ENCODE data around the gene ALDH1A3.
A peak's percentile ranks its signal among the peaks of the same experiment; 100 is the strongest.

Gene ALDH1A3

DNA sequence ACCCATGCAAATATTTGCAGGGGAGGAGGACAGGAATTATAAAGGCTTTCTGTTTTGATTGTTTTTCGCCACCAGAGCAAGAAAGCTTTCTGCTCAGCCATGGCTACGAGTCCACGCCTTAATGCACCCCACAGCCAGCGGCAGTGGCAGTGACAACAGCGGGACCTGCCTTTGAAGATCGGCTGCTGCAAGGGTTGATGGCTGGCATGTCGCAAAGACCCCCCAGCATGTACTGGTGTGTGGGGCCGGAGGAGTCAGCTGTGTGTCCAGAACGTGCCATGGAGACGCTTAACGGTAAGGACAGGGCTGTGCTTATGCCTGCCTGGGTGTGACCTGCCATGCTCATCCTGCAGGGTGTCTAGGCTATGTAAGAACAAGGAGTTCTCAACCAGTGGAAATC is 44.8 kb downstream of the ALDH1A3 start:
- TF ChIP-seq, protein P1, sequence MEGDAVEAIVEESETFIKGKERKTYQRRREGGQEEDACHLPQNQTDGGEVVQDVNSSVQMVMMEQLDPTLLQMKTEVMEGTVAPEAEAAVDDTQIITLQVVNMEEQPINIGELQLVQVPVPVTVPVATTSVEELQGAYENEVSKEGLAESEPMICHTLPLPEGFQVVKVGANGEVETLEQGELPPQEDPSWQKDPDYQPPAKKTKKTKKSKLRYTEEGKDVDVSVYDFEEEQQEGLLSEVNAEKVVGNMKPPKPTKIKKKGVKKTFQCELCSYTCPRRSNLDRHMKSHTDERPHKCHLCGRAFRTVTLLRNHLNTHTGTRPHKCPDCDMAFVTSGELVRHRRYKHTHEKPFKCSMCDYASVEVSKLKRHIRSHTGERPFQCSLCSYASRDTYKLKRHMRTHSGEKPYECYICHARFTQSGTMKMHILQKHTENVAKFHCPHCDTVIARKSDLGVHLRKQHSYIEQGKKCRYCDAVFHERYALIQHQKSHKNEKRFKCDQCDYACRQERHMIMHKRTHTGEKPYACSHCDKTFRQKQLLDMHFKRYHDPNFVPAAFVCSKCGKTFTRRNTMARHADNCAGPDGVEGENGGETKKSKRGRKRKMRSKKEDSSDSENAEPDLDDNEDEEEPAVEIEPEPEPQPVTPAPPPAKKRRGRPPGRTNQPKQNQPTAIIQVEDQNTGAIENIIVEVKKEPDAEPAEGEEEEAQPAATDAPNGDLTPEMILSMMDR (IDR thresholded peaks at IDR 0.05; ENCODE audit: control insufficient read depth, extremely low read depth, insufficient read depth): no peak
- DNase-seq (ENCODE audit: low read depth): no peak
- no peak overlapping the region for H3K4me3 ChIP-seq (ENCODE audit: low read depth, low read length)

GRCh38 chr15:100925480-100925879 is 45.8 kb downstream of the ALDH1A3 start:
- TF ChIP-seq, protein P1 (IDR thresholded peaks at IDR 0.05; ENCODE audit: control insufficient read depth, extremely low read depth, insufficient read depth): no peak
- H3K4me3 ChIP-seq (ENCODE audit: low read depth, low read length): no peak overlapping the region
- DNase-seq (ENCODE audit: low read depth): no peak

- TF ChIP-seq, protein P1 (IDR thresholded peaks at IDR 0.05; ENCODE audit: control insufficient read depth, extremely low read depth, insufficient read depth): no peak
- no peak overlapping the region for H3K4me3 ChIP-seq (ENCODE audit: low read depth, low read length)
- no peak for DNase-seq (ENCODE audit: low read depth)
Observed at GRCh38 chr15:100926258-100926657, 46.6 kb downstream of the ALDH1A3 start.

DNA sequence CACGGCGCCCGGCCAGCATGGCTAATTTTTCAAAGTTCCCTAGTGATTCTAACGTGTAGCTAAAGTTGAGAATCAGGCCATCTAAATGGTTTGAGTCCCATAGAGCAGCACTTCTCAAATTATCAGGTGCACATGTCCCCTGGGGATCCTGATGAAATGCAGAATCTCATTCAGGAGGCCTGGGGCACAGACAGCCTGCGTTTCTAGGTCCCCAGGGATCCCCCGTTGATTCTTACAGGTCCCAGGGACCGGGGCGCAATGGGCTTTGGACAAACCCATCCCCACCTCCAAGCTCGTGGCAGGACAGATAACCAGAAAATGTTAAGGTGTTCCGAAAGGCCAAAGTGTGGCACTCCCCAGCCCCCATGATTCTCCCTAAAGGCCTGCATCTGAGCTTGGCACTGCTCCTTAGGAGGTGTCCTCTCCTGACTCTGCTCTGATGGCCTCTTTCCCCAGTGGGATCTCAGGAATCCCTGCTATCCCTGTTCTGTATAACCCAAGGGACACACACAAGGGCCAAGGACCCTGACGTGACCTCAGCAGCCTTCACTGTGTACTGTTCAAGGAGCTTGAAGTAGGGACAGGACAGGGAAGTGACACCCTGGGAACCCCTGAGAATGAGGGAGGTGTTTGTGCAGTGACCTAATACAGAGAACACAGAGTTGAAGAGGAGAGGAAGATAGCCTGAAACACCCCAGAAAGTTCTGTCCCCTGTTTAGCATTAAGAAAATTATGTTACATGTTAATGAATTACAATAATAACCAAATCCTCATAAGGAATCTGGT is 47.5 kb downstream of the ALDH1A3 start:
- DNase-seq (ENCODE audit: low read depth): no peak
- TF ChIP-seq, protein P1 (IDR thresholded peaks at IDR 0.05; ENCODE audit: control insufficient read depth, extremely low read depth, insufficient read depth): no peak
- H3K4me3 ChIP-seq (ENCODE audit: low read depth, low read length): no peak overlapping the region

DNA sequence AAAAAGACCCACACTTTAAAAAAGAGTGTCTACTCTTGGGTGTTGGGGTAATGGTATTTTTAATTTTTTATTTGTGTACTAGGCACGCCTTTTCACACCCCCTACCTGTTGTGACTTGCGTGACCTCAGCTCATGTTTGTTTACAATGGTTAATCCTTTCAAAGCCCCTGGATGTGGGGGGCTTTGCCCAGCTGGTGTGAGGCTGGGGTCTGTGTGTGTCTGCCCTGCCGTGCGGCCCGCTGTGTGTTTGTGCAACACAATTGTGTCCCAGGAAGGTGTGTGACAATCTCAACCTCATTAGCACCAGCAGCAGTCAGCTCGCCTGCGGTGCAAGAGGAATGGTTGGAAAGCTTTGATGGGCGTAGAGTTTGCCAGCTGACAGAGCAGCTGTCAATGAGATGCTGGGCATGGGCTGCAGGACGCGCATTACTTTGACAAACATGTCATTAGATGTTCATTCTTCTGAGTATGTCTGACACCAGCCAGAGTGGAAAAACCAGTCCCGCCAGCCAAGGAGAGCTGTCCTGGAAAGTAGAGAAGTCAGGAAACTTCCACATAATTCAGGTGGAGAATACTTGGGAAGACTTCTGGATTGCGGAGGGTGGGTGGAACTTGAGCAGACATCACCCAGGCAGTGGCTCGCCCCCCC is 49.1 kb downstream of the ALDH1A3 start:
- TF ChIP-seq, protein P1 (IDR thresholded peaks at IDR 0.05; ENCODE audit: control insufficient read depth, extremely low read depth, insufficient read depth): no peak
- no peak overlapping the region for H3K4me3 ChIP-seq (ENCODE audit: low read depth, low read length)
- peak; percentile 73 for DNase-seq (ENCODE audit: low read depth)

DNA sequence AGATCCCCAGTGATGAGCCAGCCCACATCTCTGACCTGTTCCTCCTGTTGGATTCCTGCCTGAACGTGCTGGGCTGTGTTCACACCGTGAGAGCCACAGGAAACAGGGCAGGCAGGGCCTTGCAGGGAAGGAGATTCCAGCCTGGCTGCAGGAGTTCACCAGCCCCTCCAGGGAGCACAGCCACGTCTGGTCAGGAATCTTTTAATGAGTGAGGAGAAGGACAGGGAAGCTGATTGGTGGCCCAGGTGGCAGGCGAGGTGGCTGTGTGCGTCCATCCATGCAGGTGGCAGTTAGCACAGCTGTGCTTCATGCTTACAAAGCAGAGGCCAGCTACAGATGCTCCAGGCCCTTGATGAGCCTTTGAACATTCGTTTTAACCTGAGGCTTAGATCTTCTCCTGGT is 50.0 kb downstream of the ALDH1A3 start:
- TF ChIP-seq, protein P1 (IDR thresholded peaks at IDR 0.05; ENCODE audit: control insufficient read depth, extremely low read depth, insufficient read depth): no peak
- DNase-seq (ENCODE audit: low read depth): peak; percentile 55
- H3K4me3 ChIP-seq (ENCODE audit: low read depth, low read length): no peak overlapping the region
